ENCODE results near the gene CDK5RAP2. TPM values are rescaled to one million over a fixed set of nuclear protein-coding genes. Genes with fewer than 3 reads are reported as not detected.
"Not testable (repeated sequence)": the region's sequence is repeated elsewhere in the genome, so short reads cannot be mapped to it uniquely, and the experiment has no call there.

CDK5RAP2 gene
- total RNA-seq = 10 to 100 TPM; 81.1 to 94.9 TPM
- 10 to 100 TPM; 17.1 to 29.2 (median 19.0) TPM for polyA plus RNA-seq
- total RNA-seq = 69.7 to 217 (median 138) reads per million in 6 experiments

- Mint-ChIP-seq H3K27ac (peak within 1 kb of the TSS; percentile 90 to 96 (median 94)), H3K4me1 (peaks cover 19 to 66% (median 52%) of the 10 kb centered on the region in 4 donors), H3K9me3 (no peaks in the 10 kb centered on the region), H3K36me3 (peaks cover 0 to 14% (median 2%) of the 10 kb centered on the region in 3 donors), H3K4me3 (peak within 1 kb of the TSS; percentile 90 to 96 (median 93)), H3K27me3 (no peaks in the 10 kb centered on the region)
- DNase-seq (peak; percentile 79 to 96 (median 91)), ATAC-seq (peak; percentile 97 to 98)
- POLR2A ChIA-PET = interaction anchor here (0.6 to 0.7 kb wide), 2 partner anchors 29 to 802 kb away, joined by 3 to 4 read pairs; no protein-coding TSS in a partner anchor
Measured at GRCh38 chr9:120580051-120580896, at the start of gene CDK5RAP2. Gene CDK5RAP2 (minus strand): TSS chr9:120580167. CDS start chr9:120579978, 189 bp downstream.

- DNase-seq, H3K27ac Mint-ChIP-seq, H3K27me3 Mint-ChIP-seq, POLR2A ChIA-PET, H3K9me3 Mint-ChIP-seq, H3K36me3 Mint-ChIP-seq, H3K4me1 Mint-ChIP-seq, H3K4me3 Mint-ChIP-seq, ATAC-seq: not testable (repeated sequence)
Measured at GRCh38 chr9:120628925-120629497, 49.0 kb upstream of the CDK5RAP2 start.

- no peaks in the 10 kb centered on the region for H3K9me3 Mint-ChIP-seq
- peaks cover 0 to 1% (median 0%) of the 10 kb centered on the region in 4 donors for H3K4me1 Mint-ChIP-seq
- DNase-seq = no peak
- POLR2A ChIA-PET = no interaction called here
- H3K4me3 Mint-ChIP-seq = no peak overlapping the region
- no peaks in the 10 kb centered on the region for H3K27me3 Mint-ChIP-seq
- H3K36me3 Mint-ChIP-seq = peaks cover 0 to 3% (median 0%) of the 10 kb centered on the region in 3 donors
- H3K27ac Mint-ChIP-seq = no peak overlapping the region
- no peak for ATAC-seq
Measured at GRCh38 chr9:120628207-120628924, 48.4 kb upstream of the CDK5RAP2 start.

GRCh38 chr9:120627073-120627472 is 47.1 kb upstream of the CDK5RAP2 start:
- no peaks in the 10 kb centered on the region for H3K27me3 Mint-ChIP-seq
- H3K27ac Mint-ChIP-seq = no peak overlapping the region
- DNase-seq (no peak), ATAC-seq (no peak)
- H3K36me3 Mint-ChIP-seq = peaks cover 0 to 3% (median 3%) of the 10 kb centered on the region in 3 donors
- POLR2A ChIA-PET = no interaction called here
- H3K4me1 Mint-ChIP-seq = peaks cover 0 to 1% (median 0%) of the 10 kb centered on the region in 4 donors
- no peaks in the 10 kb centered on the region for H3K9me3 Mint-ChIP-seq
- H3K4me3 Mint-ChIP-seq = no peak overlapping the region

- Mint-ChIP-seq H3K36me3 (peaks cover 0 to 7% (median 3%) of the 10 kb centered on the region in 3 donors), H3K27ac (no peak overlapping the region), H3K4me1 (no peaks in the 10 kb centered on the region), H3K27me3 (no peaks in the 10 kb centered on the region), H3K4me3 (no peak overlapping the region), H3K9me3 (no peaks in the 10 kb centered on the region)
- POLR2A ChIA-PET = no interaction called here
- ATAC-seq = no peak
- DNase-seq = no peak
Measured at GRCh38 chr9:120626512-120626911, 46.5 kb upstream of the CDK5RAP2 start.

- Mint-ChIP-seq H3K36me3 (peaks cover 0 to 15% (median 3%) of the 10 kb centered on the region in 3 donors), H3K4me1 (peaks cover 0 to 4% (median 0%) of the 10 kb centered on the region in 4 donors), H3K9me3 (no peaks in the 10 kb centered on the region), H3K4me3 (no peak overlapping the region), H3K27me3 (no peaks in the 10 kb centered on the region), H3K27ac (peak overlapping the region in 2 of 10 donors; percentile 21 to 46)
- POLR2A ChIA-PET = no interaction called here
- DNase-seq = no peak
- no peak for ATAC-seq
Measured at GRCh38 chr9:120625222-120625621, 45.3 kb upstream of the CDK5RAP2 start.

- peak overlapping the region in 1 of 10 donors; percentile 47 for H3K27ac Mint-ChIP-seq
- ATAC-seq (no peak), DNase-seq (no peak)
- no peak overlapping the region for H3K4me3 Mint-ChIP-seq
- peaks cover 0 to 20% (median 3%) of the 10 kb centered on the region in 3 donors for H3K36me3 Mint-ChIP-seq
- no peaks in the 10 kb centered on the region for H3K9me3 Mint-ChIP-seq
- peaks cover 0 to 10% (median 3%) of the 10 kb centered on the region in 4 donors for H3K4me1 Mint-ChIP-seq
- H3K27me3 Mint-ChIP-seq = no peaks in the 10 kb centered on the region
- POLR2A ChIA-PET = interaction anchor here (0.6 kb wide), 2 partner anchors 171 to 460 kb away, joined by 3 read pairs; no protein-coding TSS in a partner anchor
Measured at GRCh38 chr9:120622790-120623189, 42.8 kb upstream of the CDK5RAP2 start.

GRCh38 chr9:120621941-120622340 is 42.0 kb upstream of the CDK5RAP2 start:
- POLR2A ChIA-PET = no interaction called here
- H3K36me3 Mint-ChIP-seq = peaks cover 0 to 24% (median 3%) of the 10 kb centered on the region in 3 donors
- no peak for ATAC-seq
- H3K4me1 Mint-ChIP-seq = peaks cover 0 to 10% (median 3%) of the 10 kb centered on the region in 4 donors
- peak overlapping the region in 1 of 10 donors; percentile 41 for H3K27ac Mint-ChIP-seq
- no peaks in the 10 kb centered on the region for H3K9me3 Mint-ChIP-seq
- H3K27me3 Mint-ChIP-seq = no peaks in the 10 kb centered on the region
- H3K4me3 Mint-ChIP-seq = no peak overlapping the region
- no peak for DNase-seq

GRCh38 chr9:120619751-120620655 is 40.0 kb upstream of the CDK5RAP2 start:
- POLR2A ChIA-PET = interaction anchor here (0.7 kb wide), 1 partner anchor 95 kb away, joined by 3 read pairs; the partner anchor contains the start of gene MEGF9
- H3K4me1 Mint-ChIP-seq = peaks cover 0 to 10% (median 3%) of the 10 kb centered on the region in 4 donors
- H3K9me3 Mint-ChIP-seq = no peaks in the 10 kb centered on the region
- DNase-seq (peak; percentile 17 to 72 (median 48)), ATAC-seq (peak; percentile 81 to 88)
- no peak overlapping the region for H3K4me3 Mint-ChIP-seq
- H3K27me3 Mint-ChIP-seq = no peaks in the 10 kb centered on the region
- peaks cover 0 to 30% (median under 1%) of the 10 kb centered on the region in 3 donors for H3K36me3 Mint-ChIP-seq
- peak overlapping the region in 2 of 10 donors; percentile 6 to 54 for H3K27ac Mint-ChIP-seq

GRCh38 chr9:120616966-120617935 is 37.3 kb upstream of the CDK5RAP2 start:
- POLR2A ChIA-PET = no interaction called here
- H3K27me3 Mint-ChIP-seq = no peaks in the 10 kb centered on the region
- H3K27ac Mint-ChIP-seq = peak overlapping the region in 1 of 10 donors; percentile 2

GRCh38 chr9:120612218-120612617 is 32.3 kb upstream of the CDK5RAP2 start:
- DNase-seq (no peak), ATAC-seq (no peak)
- Mint-ChIP-seq H3K36me3 (peaks cover 4 to 48% (median 14%) of the 10 kb centered on the region in 3 donors), H3K9me3 (no peaks in the 10 kb centered on the region), H3K4me3 (no peak overlapping the region), H3K27ac (no peak overlapping the region), H3K4me1 (peaks cover 0 to 3% (median 0%) of the 10 kb centered on the region in 4 donors), H3K27me3 (no peaks in the 10 kb centered on the region)
- POLR2A ChIA-PET = no interaction called here

More at GRCh38 chr9:120616966-120617935, 37.3 kb upstream of the CDK5RAP2 start:
- ATAC-seq (no peak), DNase-seq (no peak)
- Mint-ChIP-seq H3K36me3 (peaks cover 0 to 36% (median 0%) of the 10 kb centered on the region in 3 donors), H3K4me1 (peaks cover 0 to 10% (median 3%) of the 10 kb centered on the region in 4 donors), H3K9me3 (no peaks in the 10 kb centered on the region), H3K4me3 (no peak overlapping the region)
